IPS-11a (cell line): ENCODE results near the gene ALG10.
A peak's percentile ranks its signal among the peaks of the same experiment; 100 is the strongest.
"Not testable (repeated sequence)": the region's sequence is repeated elsewhere in the genome, so short reads cannot be mapped to it uniquely, and the experiment has no call there.

Experiments used
- H3K4me3 ChIP-seq: one replicate; pipeline ENCODE4 v1.5.1; 2013; ENCODE audit warnings: low read depth, low read length, control low read depth

The ALG10 gene

GRCh38 chr12:34022079-34022830 lies at the start of gene ALG10:
Gene ALG10 (plus strand): TSS chr12:34022496. CDS start chr12:34022600, 104 bp downstream.
- H3K4me3 ChIP-seq: peak within 1 kb of the TSS; percentile 83

- not testable (repeated sequence) for H3K4me3 ChIP-seq
Observed at GRCh38 chr12:33972884-33973283, 49.4 kb upstream of the ALG10 start.

- no peak overlapping the region for H3K4me3 ChIP-seq
Observed at GRCh38 chr12:33977887-33978286, 44.4 kb upstream of the ALG10 start.

GRCh38 chr12:33988197-33988805 lies 34.0 kb upstream of the ALG10 start:
- H3K4me3 ChIP-seq: no peak overlapping the region

- no peak overlapping the region for H3K4me3 ChIP-seq
Observed at GRCh38 chr12:33988913-33989312, 33.4 kb upstream of the ALG10 start.

- no peak overlapping the region for H3K4me3 ChIP-seq
Observed at GRCh38 chr12:33994857-33995808, 27.2 kb upstream of the ALG10 start.

GRCh38 chr12:34008835-34009234 lies 13.5 kb upstream of the ALG10 start:
- H3K4me3 ChIP-seq: not testable (repeated sequence)

- H3K4me3 ChIP-seq: no peak overlapping the region
Observed at GRCh38 chr12:34016361-34016760, 5.9 kb upstream of the ALG10 start.

GRCh38 chr12:34021071-34021470 lies 1.2 kb upstream of the ALG10 start:
- no peak overlapping the region for H3K4me3 ChIP-seq

GRCh38 chr12:34027661-34028060 lies 5.4 kb downstream of the ALG10 start:
- H3K4me3 ChIP-seq: not testable (repeated sequence)

GRCh38 chr12:34030591-34030990 lies 8.3 kb downstream of the ALG10 start:
- no peak overlapping the region for H3K4me3 ChIP-seq

GRCh38 chr12:34033628-34034296 lies 11.5 kb downstream of the ALG10 start:
- no peak overlapping the region for H3K4me3 ChIP-seq

- not testable (repeated sequence) for H3K4me3 ChIP-seq
Observed at GRCh38 chr12:34038357-34038756, 16.1 kb downstream of the ALG10 start.

GRCh38 chr12:34046570-34046969 lies 24.3 kb downstream of the ALG10 start:
- no peak overlapping the region for H3K4me3 ChIP-seq

- H3K4me3 ChIP-seq: not testable (repeated sequence)
Observed at GRCh38 chr12:34047855-34048254, 25.6 kb downstream of the ALG10 start.

GRCh38 chr12:34048714-34049113 lies 26.4 kb downstream of the ALG10 start:
- no peak overlapping the region for H3K4me3 ChIP-seq

GRCh38 chr12:34051486-34051885 lies 29.2 kb downstream of the ALG10 start:
- no peak overlapping the region for H3K4me3 ChIP-seq

- H3K4me3 ChIP-seq: no peak overlapping the region
Observed at GRCh38 chr12:34054938-34055337, 32.6 kb downstream of the ALG10 start.
